ENCODE results near the gene AQP2. TPM values are rescaled to one million over a fixed set of nuclear protein-coding genes. Genes with fewer than 3 reads are reported as not detected.

AQP2 gene
- polyA plus RNA-seq, 1 of the 3 experiments (the other 2 are of a cell fraction): not detected

DNA sequence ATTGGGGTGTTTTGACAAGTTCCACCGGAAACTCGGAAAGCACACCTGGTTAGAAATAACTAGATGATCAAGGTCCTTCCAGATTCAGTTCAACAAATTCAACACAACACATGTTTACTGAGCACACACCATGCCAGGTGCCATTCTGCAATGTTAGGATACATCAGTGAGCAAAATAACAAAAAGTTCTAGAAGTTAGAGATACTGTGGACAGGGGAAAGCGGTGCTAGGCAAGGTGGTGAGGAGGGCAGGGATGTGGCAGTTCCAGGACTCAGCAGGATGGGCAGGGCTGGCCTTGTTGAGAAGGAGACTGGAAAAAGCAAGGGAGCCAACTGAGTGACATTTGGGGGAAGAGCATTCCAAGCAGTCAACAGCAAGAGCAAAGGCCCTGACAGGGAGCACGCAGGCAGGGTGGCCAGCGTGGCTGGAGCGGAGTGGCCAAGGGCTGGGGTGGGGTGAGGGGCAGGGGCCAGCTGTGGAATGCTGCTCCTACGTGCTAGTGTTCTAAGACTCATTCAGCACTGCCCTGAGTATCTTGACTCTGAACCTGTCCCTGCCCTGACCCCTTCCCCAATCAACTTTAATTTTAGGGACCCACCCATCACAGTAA lies 27.4 kb upstream of the AQP2 start:
- no peak overlapping the region for H2AFZ ChIP-seq (ENCODE audit: low read depth)
- CTCF ChIA-PET: interaction anchor here (2.1 kb wide), 1 partner anchor 22 kb away, joined by 10 read pairs; no protein-coding TSS in a partner anchor
- WGBS (ENCODE audit: low lambda C conversion rate): 89% methylated on average over 7 of the region's 7 CpGs

DNA sequence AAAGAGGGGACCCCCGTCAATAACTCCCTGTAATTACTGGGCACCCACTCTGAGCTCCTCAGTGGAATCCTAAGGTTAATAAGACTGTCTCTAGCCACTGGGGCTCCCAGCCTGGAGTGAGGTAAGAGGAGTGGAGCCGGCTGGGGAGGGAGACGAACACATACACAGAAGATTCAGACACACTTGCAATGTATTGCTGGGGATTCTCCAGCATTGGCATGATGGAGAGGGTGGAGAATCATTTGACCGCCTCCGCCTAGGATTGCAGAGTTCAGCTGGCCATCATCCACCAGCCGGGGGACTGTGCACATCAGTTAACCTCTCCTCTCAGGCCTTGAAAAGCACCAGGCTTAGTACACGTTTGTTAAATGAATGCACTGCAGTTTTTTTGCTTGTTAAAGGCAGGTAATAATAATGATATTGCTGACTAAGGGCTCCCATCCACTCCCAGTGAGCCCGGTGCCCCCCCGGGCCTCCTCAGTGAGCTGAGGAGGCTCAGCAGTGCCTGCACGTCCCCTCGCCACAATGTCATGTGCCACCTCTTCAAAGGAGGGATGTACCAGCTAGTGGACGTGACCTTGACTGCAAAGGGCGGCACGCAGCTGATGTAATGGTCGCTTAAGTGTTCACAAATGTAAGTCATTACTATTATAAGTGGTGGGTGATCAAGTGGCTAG lies 26.5 kb upstream of the AQP2 start:
- H3K79me2 ChIP-seq (ENCODE audit: insufficient read depth): no peaks in the 10 kb centered on the region
- TF ChIP-seq, protein P1, sequence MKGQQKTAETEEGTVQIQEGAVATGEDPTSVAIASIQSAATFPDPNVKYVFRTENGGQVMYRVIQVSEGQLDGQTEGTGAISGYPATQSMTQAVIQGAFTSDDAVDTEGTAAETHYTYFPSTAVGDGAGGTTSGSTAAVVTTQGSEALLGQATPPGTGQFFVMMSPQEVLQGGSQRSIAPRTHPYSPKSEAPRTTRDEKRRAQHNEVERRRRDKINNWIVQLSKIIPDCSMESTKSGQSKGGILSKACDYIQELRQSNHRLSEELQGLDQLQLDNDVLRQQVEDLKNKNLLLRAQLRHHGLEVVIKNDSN (IDR thresholded peaks at IDR 0.05; ENCODE audit: borderline replicate concordance, low read depth): no peak
- TF ChIP-seq YY1 (IDR thresholded peaks at IDR 0.05; ENCODE audit: low read depth) (no peak), MEF2A (IDR thresholded peaks at IDR 0.05; ENCODE audit: borderline replicate concordance, low read depth) (no peak), TEAD4 (IDR thresholded peaks at IDR 0.05; ENCODE audit: borderline replicate concordance, insufficient read depth) (no peak), CHD2 (IDR thresholded peaks at IDR 0.05; ENCODE audit: low read length, partially characterized antibody) (no peak), JUND (IDR thresholded peaks at IDR 0.05) (no peak), ELF1 (IDR thresholded peaks at IDR 0.05) (no peak)
- TF ChIP-seq, protein P2, sequence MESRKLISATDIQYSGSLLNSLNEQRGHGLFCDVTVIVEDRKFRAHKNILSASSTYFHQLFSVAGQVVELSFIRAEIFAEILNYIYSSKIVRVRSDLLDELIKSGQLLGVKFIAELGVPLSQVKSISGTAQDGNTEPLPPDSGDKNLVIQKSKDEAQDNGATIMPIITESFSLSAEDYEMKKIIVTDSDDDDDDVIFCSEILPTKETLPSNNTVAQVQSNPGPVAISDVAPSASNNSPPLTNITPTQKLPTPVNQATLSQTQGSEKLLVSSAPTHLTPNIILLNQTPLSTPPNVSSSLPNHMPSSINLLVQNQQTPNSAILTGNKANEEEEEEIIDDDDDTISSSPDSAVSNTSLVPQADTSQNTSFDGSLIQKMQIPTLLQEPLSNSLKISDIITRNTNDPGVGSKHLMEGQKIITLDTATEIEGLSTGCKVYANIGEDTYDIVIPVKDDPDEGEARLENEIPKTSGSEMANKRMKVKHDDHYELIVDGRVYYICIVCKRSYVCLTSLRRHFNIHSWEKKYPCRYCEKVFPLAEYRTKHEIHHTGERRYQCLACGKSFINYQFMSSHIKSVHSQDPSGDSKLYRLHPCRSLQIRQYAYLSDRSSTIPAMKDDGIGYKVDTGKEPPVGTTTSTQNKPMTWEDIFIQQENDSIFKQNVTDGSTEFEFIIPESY (IDR thresholded peaks at IDR 0.05; ENCODE audit: borderline replicate concordance, low read depth): no peak
- TF ChIP-seq, protein P3, sequence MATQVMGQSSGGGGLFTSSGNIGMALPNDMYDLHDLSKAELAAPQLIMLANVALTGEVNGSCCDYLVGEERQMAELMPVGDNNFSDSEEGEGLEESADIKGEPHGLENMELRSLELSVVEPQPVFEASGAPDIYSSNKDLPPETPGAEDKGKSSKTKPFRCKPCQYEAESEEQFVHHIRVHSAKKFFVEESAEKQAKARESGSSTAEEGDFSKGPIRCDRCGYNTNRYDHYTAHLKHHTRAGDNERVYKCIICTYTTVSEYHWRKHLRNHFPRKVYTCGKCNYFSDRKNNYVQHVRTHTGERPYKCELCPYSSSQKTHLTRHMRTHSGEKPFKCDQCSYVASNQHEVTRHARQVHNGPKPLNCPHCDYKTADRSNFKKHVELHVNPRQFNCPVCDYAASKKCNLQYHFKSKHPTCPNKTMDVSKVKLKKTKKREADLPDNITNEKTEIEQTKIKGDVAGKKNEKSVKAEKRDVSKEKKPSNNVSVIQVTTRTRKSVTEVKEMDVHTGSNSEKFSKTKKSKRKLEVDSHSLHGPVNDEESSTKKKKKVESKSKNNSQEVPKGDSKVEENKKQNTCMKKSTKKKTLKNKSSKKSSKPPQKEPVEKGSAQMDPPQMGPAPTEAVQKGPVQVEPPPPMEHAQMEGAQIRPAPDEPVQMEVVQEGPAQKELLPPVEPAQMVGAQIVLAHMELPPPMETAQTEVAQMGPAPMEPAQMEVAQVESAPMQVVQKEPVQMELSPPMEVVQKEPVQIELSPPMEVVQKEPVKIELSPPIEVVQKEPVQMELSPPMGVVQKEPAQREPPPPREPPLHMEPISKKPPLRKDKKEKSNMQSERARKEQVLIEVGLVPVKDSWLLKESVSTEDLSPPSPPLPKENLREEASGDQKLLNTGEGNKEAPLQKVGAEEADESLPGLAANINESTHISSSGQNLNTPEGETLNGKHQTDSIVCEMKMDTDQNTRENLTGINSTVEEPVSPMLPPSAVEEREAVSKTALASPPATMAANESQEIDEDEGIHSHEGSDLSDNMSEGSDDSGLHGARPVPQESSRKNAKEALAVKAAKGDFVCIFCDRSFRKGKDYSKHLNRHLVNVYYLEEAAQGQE (IDR thresholded peaks at IDR 0.05; ENCODE audit: low read depth, low read length): no peak
- CTCF ChIA-PET: interaction anchor here (2.1 kb wide), 1 partner anchor 21 kb away, joined by 10 read pairs; no protein-coding TSS in a partner anchor
- no peak overlapping the region for H3K4me3 ChIP-seq (ENCODE audit: low read depth in 2 of 2, low read length in 1 of 2)
- POLR2A ChIA-PET: no interaction called here
- H3K9ac ChIP-seq: no peak overlapping the region
- no peaks in the 10 kb centered on the region for H4K20me1 ChIP-seq (ENCODE audit: insufficient read depth)
- no peaks in the 10 kb centered on the region for H3K9me3 ChIP-seq
- H3K27ac ChIP-seq (ENCODE audit: low read depth in 2 of 2, low read length in 1 of 2): no peak overlapping the region
- no peaks in the 10 kb centered on the region for H3F3A ChIP-seq (replicated peaks; ENCODE audit: insufficient read depth)
- WGBS (ENCODE audit: low lambda C conversion rate): 86% methylated on average over 15 of the region's 15 CpGs
- no peak for DNase-seq
- H3K4me2 ChIP-seq: no peak overlapping the region
- H3K4me1 ChIP-seq (ENCODE audit: control insufficient read depth in 1 of 2, insufficient read depth in 2 of 2, low read depth in 1 of 2, low read length in 1 of 2): 0 out of 4 replicates have a peak, but pooled peaks cover 0 to 4% of the 10 kb centered on the region in 2 experiments
- H3K27me3 ChIP-seq (ENCODE audit: insufficient read depth): no peaks in the 10 kb centered on the region
- H3K9me2 ChIP-seq: no peaks in the 10 kb centered on the region
- H3K36me3 ChIP-seq (replicated peaks in 1 of 2; ENCODE audit: control insufficient read depth in 1 of 2, insufficient read depth in 2 of 2, low read length in 1 of 2): no peaks in the 10 kb centered on the region
- no peak overlapping the region for H2AFZ ChIP-seq (ENCODE audit: low read depth)

More for the DNA sequence above, 27.4 kb upstream of the AQP2 start:
- Histone ChIP-seq H3K4me1 (ENCODE audit: control insufficient read depth in 1 of 2, insufficient read depth in 2 of 2, low read depth in 1 of 2, low read length in 1 of 2) (0 out of 4 replicates have a peak, but pooled peaks cover 0 to 4% of the 10 kb centered on the region in 2 experiments), H3K9ac (no peak overlapping the region), H4K20me1 (ENCODE audit: insufficient read depth) (no peaks in the 10 kb centered on the region), H3K9me3 (no peaks in the 10 kb centered on the region), H3F3A (replicated peaks; ENCODE audit: insufficient read depth) (no peaks in the 10 kb centered on the region), H3K36me3 (replicated peaks in 1 of 2; ENCODE audit: control insufficient read depth in 1 of 2, insufficient read depth in 2 of 2, low read length in 1 of 2) (no peaks in the 10 kb centered on the region), H3K4me2 (no peak overlapping the region), H3K9me2 (no peaks in the 10 kb centered on the region), H3K27ac (ENCODE audit: low read depth in 2 of 2, low read length in 1 of 2) (no peak overlapping the region), H3K4me3 (ENCODE audit: low read depth in 2 of 2, low read length in 1 of 2) (no peak overlapping the region), H3K79me2 (ENCODE audit: insufficient read depth) (no peaks in the 10 kb centered on the region), H3K27me3 (ENCODE audit: insufficient read depth) (no peaks in the 10 kb centered on the region)
- POLR2A ChIA-PET: interaction anchor here (1.3 kb wide), 1 partner anchor 23 kb away, joined by 3 read pairs; no protein-coding TSS in a partner anchor
- no peak for TF ChIP-seq EZH2phosphoT487 (IDR thresholded peaks at IDR 0.05; ENCODE audit: borderline replicate concordance, low read depth)
- TF ChIP-seq FOXJ3 (CRISPR knock-in tag; IDR thresholded peaks at IDR 0.05): no peak
- no peak for TF ChIP-seq CHD2 (IDR thresholded peaks at IDR 0.05; ENCODE audit: low read length, partially characterized antibody)
- TF ChIP-seq FOSL2 (IDR thresholded peaks at IDR 0.05; ENCODE audit: borderline replicate concordance, low read depth): no peak
- no peak for TF ChIP-seq RXRA (IDR thresholded peaks at IDR 0.05; ENCODE audit: borderline replicate concordance, low read depth)
- TF ChIP-seq MEF2A (IDR thresholded peaks at IDR 0.05; ENCODE audit: borderline replicate concordance, low read depth): no peak
- TF ChIP-seq NFIC (IDR thresholded peaks at IDR 0.05; ENCODE audit: borderline replicate concordance): no peak
- TF ChIP-seq, protein P2 (IDR thresholded peaks at IDR 0.05; ENCODE audit: borderline replicate concordance, low read depth): no peak
- TF ChIP-seq MXI1 (IDR thresholded peaks at IDR 0.05; ENCODE audit: low read depth, low read length): no peak
- no peak for TF ChIP-seq SMC3 (IDR thresholded peaks at IDR 0.05; ENCODE audit: low read depth, low read length)
- TF ChIP-seq RFX5 (IDR thresholded peaks at IDR 0.05; ENCODE audit: low read length): no peak
- no peak for DNase-seq

Data from SK-N-SH (cell line).